K562 treated with DMSO at 1 percent for 48 hours (cell line): Measurements from ENCODE around the gene MICAL3. TPM values are rescaled to one million over a fixed set of nuclear protein-coding genes. Genes with fewer than 3 reads are reported as not detected.

Source experiments
- total RNA-seq: library from RNA; unstranded; fragments of 300-600 nt; gene quantifications from 2 replicates; pipeline ENCODE4 v1.2.3, GENCODE V29; 2022; ENCODE audit warnings: low replicate concordance; ENCODE audit errors: extremely low read depth

Gene MICAL3
- total RNA-seq, result not detected in 2 replicates

GRCh38 chr22:18024276-18024939 lies at the start of gene MICAL3:
TSS of gene MICAL3 (minus strand) at chr22:18024561. CDS start at chr22:17906812, 117,749 bp downstream.

GRCh38 chr22:17774206-17774925 lies 250.0 kb downstream of the MICAL3 start, which contains the start of gene BID:
TSS of gene BID (minus strand) at chr22:17774469. CDS start at chr22:17750116, 24,353 bp downstream.

Other genes starting within 250 kb of the MICAL3 start
- not detected in 2 replicates for gene PEX26, start 53.4 kb upstream of the MICAL3 start, total RNA-seq
- gene TUBA8, start 86.2 kb upstream of the MICAL3 start, total RNA-seq, result not detected in 2 replicates
- gene USP18, start 125.6 kb upstream of the MICAL3 start, total RNA-seq, result not detected in 2 replicates